ENCODE results near the gene ABCB11. TPM values are rescaled to one million over a fixed set of nuclear protein-coding genes. Genes with fewer than 3 reads are reported as not detected.

ABCB11 gene
- total RNA-seq, 6 experiments from 2014 or later: 21.3 to 128 (median 54.8) TPM

DNA sequence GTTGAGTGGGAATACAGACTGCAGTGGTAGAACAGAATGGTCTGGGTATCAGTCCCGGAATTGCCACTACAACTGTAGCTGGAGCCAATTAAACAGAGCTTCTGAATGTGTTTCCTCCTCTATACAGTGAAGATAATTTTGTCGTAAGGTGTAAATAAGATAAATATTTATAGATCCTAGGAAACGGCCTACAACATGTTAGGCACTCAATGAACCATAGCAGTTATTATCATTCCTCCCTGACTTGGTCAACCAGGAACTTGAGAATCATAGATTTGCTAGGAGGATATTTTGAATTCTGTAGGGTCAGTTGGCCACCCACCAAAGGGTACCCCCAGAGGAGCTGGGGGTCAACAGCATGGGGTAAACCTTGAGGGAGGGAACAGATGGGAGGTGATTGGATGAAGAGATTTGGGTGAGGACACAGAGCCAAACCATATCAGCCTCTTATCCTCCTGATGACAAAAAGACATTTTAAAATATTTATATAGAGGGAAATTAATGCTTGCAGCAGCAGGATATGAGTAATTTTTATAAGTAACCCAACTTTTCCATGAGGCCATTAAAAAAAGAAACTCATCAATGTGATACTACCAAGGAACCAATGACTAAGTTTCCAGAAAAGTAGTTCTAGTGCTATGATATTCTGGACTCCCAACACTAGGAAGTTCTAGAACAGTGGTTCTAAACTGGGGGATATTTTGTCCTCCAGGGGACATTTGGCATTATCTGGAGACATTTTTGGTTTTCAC is 42.3 kb upstream of the ABCB11 start:
- Histone ChIP-seq H3K4me1 (peaks cover 0 to 36% (median 9%) of the 10 kb centered on the region in 4 donors), H3K27ac (peak overlapping the region; percentile 67 to 94 (median 83)), H3K36me3 (no peaks in the 10 kb centered on the region), H3K27me3 (no peaks in the 10 kb centered on the region), H3K9me3 (no peaks in the 10 kb centered on the region), H3K4me3 (peak overlapping the region in 2 of 3 donors; percentile 18 to 28)
- 76% methylated on average over 3 of the region's 3 CpGs for WGBS (ENCODE audit: insufficient coverage, low coverage, low lambda C conversion rate, missing lambda C conversion rate)
- DNase-seq (no peak), ATAC-seq (no peak)
- TF ChIP-seq POLR2A (IDR thresholded peaks at IDR 0.05): no peak
- TF ChIP-seq, protein P1, sequence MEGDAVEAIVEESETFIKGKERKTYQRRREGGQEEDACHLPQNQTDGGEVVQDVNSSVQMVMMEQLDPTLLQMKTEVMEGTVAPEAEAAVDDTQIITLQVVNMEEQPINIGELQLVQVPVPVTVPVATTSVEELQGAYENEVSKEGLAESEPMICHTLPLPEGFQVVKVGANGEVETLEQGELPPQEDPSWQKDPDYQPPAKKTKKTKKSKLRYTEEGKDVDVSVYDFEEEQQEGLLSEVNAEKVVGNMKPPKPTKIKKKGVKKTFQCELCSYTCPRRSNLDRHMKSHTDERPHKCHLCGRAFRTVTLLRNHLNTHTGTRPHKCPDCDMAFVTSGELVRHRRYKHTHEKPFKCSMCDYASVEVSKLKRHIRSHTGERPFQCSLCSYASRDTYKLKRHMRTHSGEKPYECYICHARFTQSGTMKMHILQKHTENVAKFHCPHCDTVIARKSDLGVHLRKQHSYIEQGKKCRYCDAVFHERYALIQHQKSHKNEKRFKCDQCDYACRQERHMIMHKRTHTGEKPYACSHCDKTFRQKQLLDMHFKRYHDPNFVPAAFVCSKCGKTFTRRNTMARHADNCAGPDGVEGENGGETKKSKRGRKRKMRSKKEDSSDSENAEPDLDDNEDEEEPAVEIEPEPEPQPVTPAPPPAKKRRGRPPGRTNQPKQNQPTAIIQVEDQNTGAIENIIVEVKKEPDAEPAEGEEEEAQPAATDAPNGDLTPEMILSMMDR (IDR thresholded peaks at IDR 0.05): no peak
- intact Hi-C loops (cut with DNase I): no loop called here

DNA sequence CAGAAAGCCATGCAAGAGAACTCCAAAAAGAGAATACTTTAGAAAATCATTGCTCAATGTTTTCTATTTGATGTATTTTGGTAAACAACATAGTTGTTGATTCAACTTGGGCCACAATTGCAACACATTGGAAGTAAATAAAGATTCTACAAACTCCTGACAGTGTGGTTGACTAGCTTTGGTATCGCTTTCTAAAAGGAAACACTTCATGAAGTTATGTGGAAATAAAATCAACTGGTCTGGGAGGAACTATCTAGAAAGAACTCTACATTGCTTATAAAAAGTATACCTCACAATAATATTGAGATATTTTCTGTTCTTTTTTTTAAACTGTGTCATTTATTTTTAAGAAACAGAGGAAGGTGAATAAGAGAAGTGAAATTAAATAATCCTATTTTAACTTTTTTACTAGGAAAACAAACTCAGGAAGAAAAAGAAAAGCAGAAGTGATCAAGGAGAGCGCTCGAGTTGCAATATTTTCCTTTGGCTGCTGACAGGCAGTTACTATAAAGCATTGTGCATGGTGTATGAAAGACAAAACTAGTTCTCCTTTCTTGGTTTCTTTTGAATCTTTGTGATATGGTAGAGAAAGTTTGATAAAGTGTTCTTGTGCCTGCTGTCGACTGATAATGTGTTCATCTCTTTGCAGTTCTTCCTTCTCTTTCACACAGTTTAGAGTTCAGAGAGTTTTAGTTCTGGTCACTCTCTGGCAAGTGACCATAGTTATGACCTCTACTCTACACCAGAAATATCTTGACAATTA is 41.2 kb upstream of the ABCB11 start:
- TF ChIP-seq POLR2A (IDR thresholded peaks at IDR 0.05): no peak
- TF ChIP-seq, protein P1 (IDR thresholded peaks at IDR 0.05): no peak
- ATAC-seq (peak; percentile 62 to 79 (median 65)), DNase-seq (no peak)
- intact Hi-C loops (cut with DNase I): no loop called here
- 18% methylated on average over 4 of the region's 4 CpGs for WGBS (ENCODE audit: insufficient coverage, low coverage, low lambda C conversion rate, missing lambda C conversion rate)
- Histone ChIP-seq H3K36me3 (no peaks in the 10 kb centered on the region), H3K27me3 (no peaks in the 10 kb centered on the region), H3K9me3 (no peaks in the 10 kb centered on the region), H3K4me1 (peaks cover 0 to 36% (median 9%) of the 10 kb centered on the region in 4 donors), H3K4me3 (peak overlapping the region in 1 of 3 donors; percentile 7), H3K27ac (peak overlapping the region; percentile 67 to 94 (median 83))

DNA sequence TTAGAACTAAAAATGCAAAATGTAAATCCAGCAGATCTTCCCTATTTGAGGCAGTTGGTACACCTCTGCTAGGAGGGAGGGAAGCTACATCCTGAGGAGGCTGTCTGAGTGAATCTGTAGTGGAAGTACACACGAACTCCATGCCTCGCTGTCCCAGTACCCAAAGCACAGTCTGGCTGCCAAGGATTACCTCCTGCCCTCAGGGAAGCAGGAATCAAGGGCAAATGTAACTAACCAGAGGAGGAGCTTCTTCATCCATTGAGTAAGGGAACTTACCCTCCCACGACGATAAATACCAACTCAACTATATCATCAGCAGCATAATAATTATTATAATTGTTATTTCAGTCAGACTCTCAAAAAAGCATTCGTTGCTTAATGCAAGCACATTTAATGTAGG is 40.3 kb upstream of the ABCB11 start:
- no peak for TF ChIP-seq POLR2A (IDR thresholded peaks at IDR 0.05)
- TF ChIP-seq, protein P1 (IDR thresholded peaks at IDR 0.05): no peak
- DNase-seq: peak in 1 of 3 donors; percentile 61
- Histone ChIP-seq H3K36me3 (no peaks in the 10 kb centered on the region), H3K4me1 (peaks cover 0 to 40% (median 9%) of the 10 kb centered on the region in 4 donors), H3K27ac (peak overlapping the region; percentile 67 to 94 (median 83)), H3K9me3 (no peaks in the 10 kb centered on the region), H3K4me3 (no peak overlapping the region), H3K27me3 (no peaks in the 10 kb centered on the region)
- intact Hi-C loops (cut with DNase I): no loop called here
- WGBS (ENCODE audit: insufficient coverage, low coverage, low lambda C conversion rate, missing lambda C conversion rate): 35% methylated on average over 5 of the region's 5 CpGs
- peak; percentile 37 to 60 (median 56) for ATAC-seq

- TF ChIP-seq, protein P1 (IDR thresholded peaks at IDR 0.05): no peak
- ATAC-seq (no peak), DNase-seq (no peak)
- Histone ChIP-seq H3K27me3 (no peaks in the 10 kb centered on the region), H3K4me1 (peaks cover 0 to 48% (median 7%) of the 10 kb centered on the region in 4 donors), H3K36me3 (no peaks in the 10 kb centered on the region), H3K27ac (no peak overlapping the region), H3K9me3 (no peaks in the 10 kb centered on the region), H3K4me3 (no peak overlapping the region)
- WGBS (ENCODE audit: insufficient coverage, low coverage, low lambda C conversion rate, missing lambda C conversion rate): 80% methylated on average over 2 of the region's 2 CpGs
- intact Hi-C loops (cut with DNase I): no loop called here
Observed at GRCh38 chr2:169069833-169070232, 38.7 kb upstream of the ABCB11 start.
